Glutamatergic neuron (in vitro differentiated cells): Measurements from ENCODE around the gene COQ2. TPM values are rescaled to one million over a fixed set of nuclear protein-coding genes. Genes with fewer than 3 reads are reported as not detected.

Source experiments
- DNase-seq: peaks from one replicate; pipeline ENCODE4 v3.0.0; 2022
- H3K27ac Mint-ChIP-seq: one replicate; pipeline ENCODE4 v1.8.0; 2020; ENCODE audit warnings: mild to moderate bottlenecking, mixed read lengths, inconsistent platforms; ENCODE audit not compliant: unreplicated experiment
- H3K27me3 Mint-ChIP-seq: one replicate; pipeline ENCODE4 v1.8.0; 2020; ENCODE audit warnings: mild to moderate bottlenecking, moderate library complexity, mixed read lengths, inconsistent platforms; ENCODE audit not compliant: unreplicated experiment
- H3K36me3 Mint-ChIP-seq: one replicate; pipeline ENCODE4 v1.8.0; 2020; ENCODE audit warnings: mild to moderate bottlenecking, mixed read lengths, inconsistent platforms; ENCODE audit not compliant: unreplicated experiment
- H3K4me1 Mint-ChIP-seq: one replicate; pipeline ENCODE4 v1.8.0; 2020; ENCODE audit warnings: mild to moderate bottlenecking, low read depth, mixed read lengths, inconsistent platforms; ENCODE audit not compliant: unreplicated experiment
- H3K4me3 Mint-ChIP-seq: one replicate; pipeline ENCODE4 v1.8.0; 2020; ENCODE audit warnings: mild to moderate bottlenecking, mixed read lengths, inconsistent platforms; ENCODE audit not compliant: unreplicated experiment
- H3K9me3 Mint-ChIP-seq: one replicate; pipeline ENCODE4 v1.8.0; 2020; ENCODE audit warnings: mild to moderate bottlenecking, moderate library complexity, mixed read lengths, inconsistent platforms; ENCODE audit not compliant: unreplicated experiment
- CTCF ChIP-seq: fragments of 200-600 bp; sonication (generic); IDR thresholded peaks from one replicate; pipeline ENCODE4 v1.5.0; 2021; ENCODE audit not compliant: partially characterized antibody, unreplicated experiment
- long read RNA-seq: library from polyadenylated mRNA; unstranded; transcript quantifications from one replicate; pipeline ENCODE4 v2.0.0, GENCODE V29; 2020; ENCODE audit not compliant: unreplicated experiment
- total RNA-seq: library from RNA; stranded (reverse); fragmentation: NEBNext Ultra II Directional; extraction: Animal tissue kit (Norgen Biotek cat#: 25700); gene quantifications from one replicate; pipeline ENCODE4 v1.2.1, GENCODE V29; 2021; ENCODE audit not compliant: unreplicated experiment

Gene COQ2, protein sequence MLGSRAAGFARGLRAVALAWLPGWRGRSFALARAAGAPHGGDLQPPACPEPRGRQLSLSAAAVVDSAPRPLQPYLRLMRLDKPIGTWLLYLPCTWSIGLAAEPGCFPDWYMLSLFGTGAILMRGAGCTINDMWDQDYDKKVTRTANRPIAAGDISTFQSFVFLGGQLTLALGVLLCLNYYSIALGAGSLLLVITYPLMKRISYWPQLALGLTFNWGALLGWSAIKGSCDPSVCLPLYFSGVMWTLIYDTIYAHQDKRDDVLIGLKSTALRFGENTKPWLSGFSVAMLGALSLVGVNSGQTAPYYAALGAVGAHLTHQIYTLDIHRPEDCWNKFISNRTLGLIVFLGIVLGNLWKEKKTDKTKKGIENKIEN
- total RNA-seq = 5.3 TPM
- long read RNA-seq, partial matches to known transcripts = 1 of 6 reads
- long read RNA-seq, other reads (novel, unspliced or antisense) = 2 of 6 reads

- H3K27me3 Mint-ChIP-seq = no peaks in the 10 kb centered on the region
- TF ChIP-seq CTCF = peak; percentile 44
- H3K9me3 Mint-ChIP-seq = peaks cover 8% of the 10 kb centered on the region
- peak; percentile 98 for DNase-seq
- peak within 1 kb of the TSS; percentile 46 for H3K27ac Mint-ChIP-seq
- peak within 1 kb of the TSS; percentile 95 for H3K4me3 Mint-ChIP-seq
- H3K4me1 Mint-ChIP-seq = peaks cover 11% of the 10 kb centered on the region
- H3K36me3 Mint-ChIP-seq = no peaks in the 10 kb centered on the region
Observed at GRCh38 chr4:83284193-83285054, at the start of gene COQ2. COQ2 (minus strand) TSS chr4:83284798; CDS start chr4:83284764, 34 bp downstream.

DNA sequence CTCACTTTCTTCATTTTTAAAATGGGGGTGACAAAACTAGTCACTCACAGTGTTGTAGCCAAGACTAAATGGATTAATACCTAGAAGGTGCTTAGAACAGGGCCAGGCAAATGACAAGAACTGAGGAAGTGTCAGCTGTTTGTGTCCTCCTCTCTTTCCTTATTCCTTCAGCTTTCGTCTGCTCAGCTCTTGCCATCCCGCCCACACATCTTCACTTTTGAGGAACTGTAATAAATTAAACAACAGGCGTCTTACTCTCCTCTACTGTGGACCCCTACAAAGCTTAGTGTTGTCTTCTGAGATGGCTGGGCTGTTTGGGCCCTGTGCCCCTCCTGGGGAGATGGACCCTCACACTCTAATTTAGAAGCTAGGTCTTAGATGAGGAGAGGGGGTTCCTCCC, 47.4 kb upstream of the COQ2 start:
- no peaks in the 10 kb centered on the region for H3K9me3 Mint-ChIP-seq
- H3K4me3 Mint-ChIP-seq = peak overlapping the region; percentile 35
- no peak overlapping the region for H3K27ac Mint-ChIP-seq
- TF ChIP-seq CTCF = no peak
- H3K4me1 Mint-ChIP-seq = peaks cover 7% of the 10 kb centered on the region
- no peak for DNase-seq
- no peaks in the 10 kb centered on the region for H3K36me3 Mint-ChIP-seq
- peaks cover 8% of the 10 kb centered on the region for H3K27me3 Mint-ChIP-seq

DNA sequence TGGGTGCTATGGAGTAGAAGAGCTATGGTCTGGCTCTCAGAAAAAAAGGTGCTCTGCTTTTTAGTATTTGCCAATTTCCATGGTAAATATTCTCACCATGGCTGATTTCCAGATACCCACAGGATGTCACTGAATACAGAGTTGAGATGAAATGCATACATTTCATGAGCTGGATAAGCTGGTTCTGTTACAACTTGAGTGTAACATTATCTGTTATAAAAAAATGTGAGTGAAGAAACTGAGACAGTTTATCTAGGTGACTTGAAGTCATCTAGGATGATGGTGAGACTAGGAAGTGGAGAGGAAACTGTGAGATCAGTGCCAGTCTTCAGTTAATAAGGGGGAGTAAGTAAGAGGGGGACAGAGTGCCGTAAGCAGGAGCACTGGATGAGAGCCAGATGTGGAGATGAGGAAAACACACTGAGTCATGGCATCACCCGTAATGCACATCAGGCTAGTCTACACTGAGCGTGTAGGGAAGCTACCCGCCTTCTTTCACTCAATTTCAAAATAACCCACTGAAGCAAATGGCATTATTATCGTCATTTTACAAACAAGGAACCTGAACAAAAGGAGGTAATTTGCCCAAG, 45.0 kb upstream of the COQ2 start:
- Mint-ChIP-seq H3K4me1 (peaks cover 7% of the 10 kb centered on the region), H3K9me3 (no peaks in the 10 kb centered on the region), H3K27me3 (peaks cover 4% of the 10 kb centered on the region), H3K36me3 (no peaks in the 10 kb centered on the region), H3K4me3 (no peak overlapping the region), H3K27ac (no peak overlapping the region)
- TF ChIP-seq CTCF = no peak
- no peak for DNase-seq

DNA sequence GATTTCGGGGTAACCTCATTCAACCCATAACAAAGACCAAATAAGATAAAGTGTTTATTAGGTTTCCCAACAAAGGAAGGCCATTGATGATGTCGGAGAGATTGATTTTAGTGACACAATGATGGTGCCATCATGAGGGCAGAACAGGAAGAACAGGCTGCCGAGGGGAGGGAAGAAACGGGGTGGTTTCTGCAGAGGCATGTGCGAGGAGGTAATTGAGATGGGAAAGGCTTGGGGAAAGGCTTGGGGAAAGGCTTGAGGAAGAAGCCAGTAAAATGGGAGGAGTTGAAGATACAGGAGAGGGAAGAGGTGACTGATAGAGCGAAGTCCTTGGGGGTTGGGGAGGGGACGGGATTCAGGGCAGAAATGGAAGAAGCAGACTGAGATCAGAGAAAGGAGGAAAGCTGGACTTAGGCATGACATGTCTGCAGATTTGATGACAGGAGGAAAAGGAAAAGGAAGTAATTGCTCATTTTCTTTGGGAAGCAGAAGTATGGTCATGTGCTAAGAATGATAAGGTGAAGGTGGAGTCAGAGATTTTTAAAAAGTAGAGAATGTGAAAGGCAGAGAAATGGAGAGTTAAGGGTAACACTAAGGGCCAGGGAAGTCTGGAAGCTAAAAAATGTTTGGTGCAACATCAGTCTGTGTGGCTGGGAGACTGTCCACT, 44.1 kb upstream of the COQ2 start:
- no peak for TF ChIP-seq CTCF
- peaks cover 7% of the 10 kb centered on the region for H3K4me1 Mint-ChIP-seq
- no peak for DNase-seq
- H3K9me3 Mint-ChIP-seq = no peaks in the 10 kb centered on the region
- no peaks in the 10 kb centered on the region for H3K36me3 Mint-ChIP-seq
- peaks cover 4% of the 10 kb centered on the region for H3K27me3 Mint-ChIP-seq
- H3K4me3 Mint-ChIP-seq = no peak overlapping the region
- H3K27ac Mint-ChIP-seq = no peak overlapping the region
